ENCODE results near the gene HS3ST2.

DNA sequence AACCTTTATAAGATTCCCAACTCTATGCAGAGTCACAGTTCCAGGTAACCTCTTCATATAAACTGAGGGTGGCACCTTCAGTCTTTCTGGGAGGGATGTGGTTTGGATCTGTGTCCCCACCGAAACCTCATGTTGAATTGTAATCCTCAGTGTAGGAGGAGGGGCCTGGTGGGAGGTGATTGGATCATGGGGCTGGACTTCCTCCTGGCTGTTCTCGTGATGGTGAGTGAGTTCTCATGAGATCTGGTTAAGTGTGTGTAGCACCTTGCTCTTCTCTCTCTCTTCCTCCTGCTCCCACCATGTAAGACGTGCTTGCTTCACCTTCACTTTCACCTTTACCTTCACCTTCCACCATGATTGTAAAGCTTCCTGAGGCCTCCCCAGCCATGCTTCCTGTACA is 30.5 kb downstream of the HS3ST2 start:
- TF ChIP-seq, protein P1, sequence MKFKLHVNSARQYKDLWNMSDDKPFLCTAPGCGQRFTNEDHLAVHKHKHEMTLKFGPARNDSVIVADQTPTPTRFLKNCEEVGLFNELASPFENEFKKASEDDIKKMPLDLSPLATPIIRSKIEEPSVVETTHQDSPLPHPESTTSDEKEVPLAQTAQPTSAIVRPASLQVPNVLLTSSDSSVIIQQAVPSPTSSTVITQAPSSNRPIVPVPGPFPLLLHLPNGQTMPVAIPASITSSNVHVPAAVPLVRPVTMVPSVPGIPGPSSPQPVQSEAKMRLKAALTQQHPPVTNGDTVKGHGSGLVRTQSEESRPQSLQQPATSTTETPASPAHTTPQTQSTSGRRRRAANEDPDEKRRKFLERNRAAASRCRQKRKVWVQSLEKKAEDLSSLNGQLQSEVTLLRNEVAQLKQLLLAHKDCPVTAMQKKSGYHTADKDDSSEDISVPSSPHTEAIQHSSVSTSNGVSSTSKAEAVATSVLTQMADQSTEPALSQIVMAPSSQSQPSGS (CRISPR knock-in tag; IDR thresholded peaks at IDR 0.05; ENCODE audit: borderline replicate concordance, low read depth), result no peak
- TF ChIP-seq PRDM15 (CRISPR knock-in tag; IDR thresholded peaks at IDR 0.05), result no peak
- no peak for TF ChIP-seq TP53 (CRISPR knock-in tag; IDR thresholded peaks at IDR 0.05)
- TF ChIP-seq GABPB1 (CRISPR knock-in tag; IDR thresholded peaks at IDR 0.05), result no peak
- TF ChIP-seq, protein P2, sequence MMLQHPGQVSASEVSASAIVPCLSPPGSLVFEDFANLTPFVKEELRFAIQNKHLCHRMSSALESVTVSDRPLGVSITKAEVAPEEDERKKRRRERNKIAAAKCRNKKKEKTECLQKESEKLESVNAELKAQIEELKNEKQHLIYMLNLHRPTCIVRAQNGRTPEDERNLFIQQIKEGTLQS (CRISPR knock-in tag; conservative IDR thresholded peaks at IDR 0.05), result no peak
- TF ChIP-seq CTCF (IDR thresholded peaks at IDR 0.05), result no peak
- TF ChIP-seq, protein P3, sequence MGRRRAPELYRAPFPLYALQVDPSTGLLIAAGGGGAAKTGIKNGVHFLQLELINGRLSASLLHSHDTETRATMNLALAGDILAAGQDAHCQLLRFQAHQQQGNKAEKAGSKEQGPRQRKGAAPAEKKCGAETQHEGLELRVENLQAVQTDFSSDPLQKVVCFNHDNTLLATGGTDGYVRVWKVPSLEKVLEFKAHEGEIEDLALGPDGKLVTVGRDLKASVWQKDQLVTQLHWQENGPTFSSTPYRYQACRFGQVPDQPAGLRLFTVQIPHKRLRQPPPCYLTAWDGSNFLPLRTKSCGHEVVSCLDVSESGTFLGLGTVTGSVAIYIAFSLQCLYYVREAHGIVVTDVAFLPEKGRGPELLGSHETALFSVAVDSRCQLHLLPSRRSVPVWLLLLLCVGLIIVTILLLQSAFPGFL (CRISPR knock-in tag; IDR thresholded peaks at IDR 0.05; ENCODE audit: borderline replicate concordance), result no peak
- no peak for TF ChIP-seq USF2 (CRISPR knock-in tag; IDR thresholded peaks at IDR 0.05)
- no peak for TF ChIP-seq RELA (CRISPR knock-in tag; IDR thresholded peaks at IDR 0.05; ENCODE audit: borderline replicate concordance)
- no peak for TF ChIP-seq MYBL2 (CRISPR knock-in tag; IDR thresholded peaks at IDR 0.05)
- TF ChIP-seq ZNF232 (CRISPR knock-in tag; IDR thresholded peaks at IDR 0.05), result no peak
- TF ChIP-seq CREB1 (CRISPR knock-in tag; IDR thresholded peaks at IDR 0.05), result no peak
- TF ChIP-seq, protein P4, sequence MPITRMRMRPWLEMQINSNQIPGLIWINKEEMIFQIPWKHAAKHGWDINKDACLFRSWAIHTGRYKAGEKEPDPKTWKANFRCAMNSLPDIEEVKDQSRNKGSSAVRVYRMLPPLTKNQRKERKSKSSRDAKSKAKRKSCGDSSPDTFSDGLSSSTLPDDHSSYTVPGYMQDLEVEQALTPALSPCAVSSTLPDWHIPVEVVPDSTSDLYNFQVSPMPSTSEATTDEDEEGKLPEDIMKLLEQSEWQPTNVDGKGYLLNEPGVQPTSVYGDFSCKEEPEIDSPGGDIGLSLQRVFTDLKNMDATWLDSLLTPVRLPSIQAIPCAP (CRISPR knock-in tag; IDR thresholded peaks at IDR 0.05), result no peak
- TF ChIP-seq, protein P5, sequence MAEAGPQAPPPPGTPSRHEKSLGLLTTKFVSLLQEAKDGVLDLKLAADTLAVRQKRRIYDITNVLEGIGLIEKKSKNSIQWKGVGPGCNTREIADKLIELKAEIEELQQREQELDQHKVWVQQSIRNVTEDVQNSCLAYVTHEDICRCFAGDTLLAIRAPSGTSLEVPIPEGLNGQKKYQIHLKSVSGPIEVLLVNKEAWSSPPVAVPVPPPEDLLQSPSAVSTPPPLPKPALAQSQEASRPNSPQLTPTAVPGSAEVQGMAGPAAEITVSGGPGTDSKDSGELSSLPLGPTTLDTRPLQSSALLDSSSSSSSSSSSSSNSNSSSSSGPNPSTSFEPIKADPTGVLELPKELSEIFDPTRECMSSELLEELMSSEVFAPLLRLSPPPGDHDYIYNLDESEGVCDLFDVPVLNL (CRISPR knock-in tag; IDR thresholded peaks at IDR 0.05; ENCODE audit: borderline replicate concordance, low read depth), result no peak
